IMR-90 (cell line): ENCODE data around the gene ACSF2. TPM values are rescaled to one million over a fixed set of nuclear protein-coding genes. Genes with fewer than 3 reads are reported as not detected.

ENCODE experiments used
- ATAC-seq: fragments of 200-7000 bp; cut with Tn5 transposase; 2 replicates; pipeline ENCODE4 v1.9.1; 2020; ENCODE audit warnings: low read depth, mild to moderate bottlenecking, moderate library complexity
- BruUV-seq: library from RNA; stranded (reverse); fragments of 400-500 nt; replicated peaks from 2 replicates; lab custom pipeline; 2021; lab: Mats Ljungman, UMichigan
- CTCF ChIA-PET: fragments of 300-600 bp; formaldehyde crosslinking; extraction: SDS; loops from one replicate; lab custom pipeline; 2021; ENCODE audit warnings: antibody characterized with exemption; lab: Yijun Ruan, JAX
- POLR2A ChIA-PET: fragments of 300-600 bp; sonication (Branson Sonifier 250); formaldehyde crosslinking; loops from one replicate; lab custom pipeline; 2022; ENCODE audit warnings: antibody characterized with exemption; ENCODE audit not compliant: unreplicated experiment; lab: Charles Lee
- DNase-seq: peaks from one replicate; pipeline ENCODE4 v3.0.0; 2013
- H2AFZ ChIP-seq: replicated peaks from 2 replicates; pipeline ENCODE3; 2013; ENCODE audit warnings: low read length, mild to moderate bottlenecking; ENCODE audit not compliant: poor library complexity
- H2AK5ac ChIP-seq: 2 replicates; pipeline ENCODE4 v1.6.1; 2013; ENCODE audit warnings: low read depth, low read length, inconsistent platforms
- H2AK9ac ChIP-seq: replicated peaks from 2 replicates; pipeline ENCODE3; 2013; ENCODE audit warnings: mild to moderate bottlenecking, low read depth, low read length, moderate library complexity; ENCODE audit not compliant: poor library complexity
- H2BK120ac ChIP-seq: 2 replicates; pipeline ENCODE4 v1.6.1; 2013; ENCODE audit warnings: low read depth, low read length, inconsistent platforms
- H2BK15ac ChIP-seq: 3 replicates; pipeline ENCODE4 v1.6.1; 2013; ENCODE audit warnings: low read depth, low read length, inconsistent platforms
- H2BK20ac ChIP-seq: 2 replicates; pipeline ENCODE4 v1.6.1; 2013; ENCODE audit warnings: low read depth, mild to moderate bottlenecking, inconsistent platforms, low read length, moderate library complexity
- H2BK5ac ChIP-seq: 2 replicates; pipeline ENCODE4 v1.6.1; 2013; ENCODE audit warnings: mild to moderate bottlenecking, low read depth, low read length, inconsistent platforms; ENCODE audit not compliant: poor library complexity, severe bottlenecking
- H3K14ac ChIP-seq: replicated peaks from 2 replicates; pipeline ENCODE4 v1.6.1; 2013; ENCODE audit warnings: low read depth, low read length, inconsistent platforms
- H3K18ac ChIP-seq: 2 replicates; pipeline ENCODE4 v1.6.1; 2013; ENCODE audit warnings: low read depth, low read length, control low read depth
- H3K23ac ChIP-seq: 2 replicates; pipeline ENCODE4 v1.6.1; 2013; ENCODE audit warnings: low read depth, low read length, inconsistent platforms
- H3K27ac ChIP-seq: 2 replicates; pipeline ENCODE4 v1.5.1; 2013; ENCODE audit warnings: mild to moderate bottlenecking, control low read depth, low read length; ENCODE audit not compliant: insufficient read depth
- H3K27me3 ChIP-seq: 2 replicates; pipeline ENCODE4 v1.6.1; 2013; ENCODE audit warnings: low read length; ENCODE audit not compliant: control insufficient read depth, insufficient read depth
- H3K36me3 ChIP-seq: 2 replicates; pipeline ENCODE4 v1.6.1; 2013; ENCODE audit warnings: low read length, mixed read lengths; ENCODE audit not compliant: control insufficient read depth, insufficient read depth
- H3K4ac ChIP-seq: 2 replicates; pipeline ENCODE4 v1.6.1; 2013; ENCODE audit warnings: low read depth, low read length, inconsistent platforms
- H3K4me1 ChIP-seq: 2 replicates; pipeline ENCODE4 v1.6.1; 2013; ENCODE audit warnings: low read length, mixed read lengths; ENCODE audit not compliant: control insufficient read depth, insufficient read depth
- H3K4me2 ChIP-seq: 2 replicates; pipeline ENCODE4 v1.6.1; 2013; ENCODE audit warnings: low read depth, mild to moderate bottlenecking, control low read depth, low read length, moderate library complexity
- H3K4me3 ChIP-seq: 2 replicates; pipeline ENCODE4 v1.5.1; 2013; ENCODE audit warnings: low read depth, mild to moderate bottlenecking, control low read depth, low read length, moderate library complexity; ENCODE audit not compliant: insufficient read depth
- H3K56ac ChIP-seq: 2 replicates; pipeline ENCODE4 v1.6.1; 2013; ENCODE audit warnings: low read length, inconsistent platforms; ENCODE audit not compliant: insufficient read depth; ENCODE audit errors: extremely low read depth
- H3K79me1 ChIP-seq, 2 experiments: 2 replicates each; pipeline ENCODE4 v1.6.1; 2013; ENCODE audit warnings: low read length in 2 of 2, inconsistent platforms in 1 of 2, low read depth in 1 of 2
- H3K9ac ChIP-seq: 2 replicates; pipeline ENCODE4 v1.6.1; 2013; ENCODE audit warnings: low read depth, low read length, control low read depth
- H3K9me1 ChIP-seq: 2 replicates; pipeline ENCODE4 v1.6.1; 2013; ENCODE audit warnings: low read length, inconsistent platforms; ENCODE audit not compliant: insufficient read depth
- H3K9me3 ChIP-seq: 2 replicates; pipeline ENCODE4 v1.6.1; 2013; ENCODE audit warnings: low read length; ENCODE audit not compliant: control insufficient read depth, insufficient read depth
- H4K20me1 ChIP-seq: 2 replicates; pipeline ENCODE4 v1.6.1; 2013; ENCODE audit warnings: low read length, inconsistent platforms; ENCODE audit not compliant: insufficient read depth
- H4K5ac ChIP-seq: 2 replicates; pipeline ENCODE4 v1.6.1; 2013; ENCODE audit warnings: mild to moderate bottlenecking, low read depth, low read length, control low read depth
- H4K8ac ChIP-seq, 2 experiments: 2 replicates each; pipeline ENCODE4 v1.6.1; 2013; ENCODE audit warnings: low read depth in 2 of 2, low read length in 2 of 2, control low read depth in 1 of 2, inconsistent platforms in 1 of 2
- H4K91ac ChIP-seq: 2 replicates; pipeline ENCODE4 v1.6.1; 2013; ENCODE audit warnings: low read depth, low read length, inconsistent platforms; ENCODE audit not compliant: insufficient read depth
- BHLHE40 ChIP-seq: fragments of 150-350 bp; IDR thresholded peaks from 2 replicates; pipeline ENCODE4 v1.6.1; 2016; ENCODE audit warnings: mild to moderate bottlenecking, low read depth, low read length
- CEBPB ChIP-seq: IDR thresholded peaks from 2 replicates; pipeline ENCODE4 v1.6.1; 2012; ENCODE audit warnings: low read depth, low read length, improper control_type of control experiment
- CHD1 ChIP-seq: IDR thresholded peaks from 2 replicates; pipeline ENCODE4 v1.6.1; 2012; ENCODE audit warnings: low read depth, low read length, improper control_type of control experiment
- ELK1 ChIP-seq: fragments of 150-350 bp; IDR thresholded peaks from 2 replicates; pipeline ENCODE4 v1.6.1; 2016; ENCODE audit warnings: low read depth, mild to moderate bottlenecking, low read length, moderate library complexity, borderline replicate concordance
- FOS ChIP-seq: fragments of 150-350 bp; IDR thresholded peaks from 2 replicates; pipeline ENCODE4 v1.6.1; 2016; ENCODE audit warnings: low read depth, low read length
- MAFK ChIP-seq: IDR thresholded peaks from 2 replicates; pipeline ENCODE4 v1.6.1; 2012; ENCODE audit warnings: low read depth, low read length, improper control_type of control experiment
- MAZ ChIP-seq: IDR thresholded peaks from 2 replicates; pipeline ENCODE4 v1.6.1; 2012; ENCODE audit warnings: low read depth, mild to moderate bottlenecking, low read length, improper control_type of control experiment, moderate library complexity, borderline replicate concordance
- MXI1 ChIP-seq: IDR thresholded peaks from 2 replicates; pipeline ENCODE4 v1.6.1; 2012; ENCODE audit warnings: low read depth, mild to moderate bottlenecking, low read length, moderate library complexity, borderline replicate concordance
- NFE2L2 ChIP-seq: fragments of 150-350 bp; IDR thresholded peaks from 2 replicates; pipeline ENCODE4 v1.6.1; 2016; ENCODE audit warnings: low read depth, mild to moderate bottlenecking, low read length
- POLR2A ChIP-seq: IDR thresholded peaks from 2 replicates; pipeline ENCODE4 v1.6.1; 2012; ENCODE audit warnings: mild to moderate bottlenecking, low read depth, low read length
- RAD21 ChIP-seq: IDR thresholded peaks from 2 replicates; pipeline ENCODE4 v1.6.1; 2012; ENCODE audit warnings: low read length, improper control_type of control experiment
- RCOR1 ChIP-seq: IDR thresholded peaks from 2 replicates; pipeline ENCODE4 v1.6.1; 2012; ENCODE audit warnings: mild to moderate bottlenecking, low read length, improper control_type of control experiment; ENCODE audit not compliant: insufficient replicate concordance
- RFX5 ChIP-seq: IDR thresholded peaks from 2 replicates; pipeline ENCODE4 v1.8.0; 2012; ENCODE audit warnings: low read depth, mild to moderate bottlenecking, low read length, moderate library complexity
- USF2 ChIP-seq: fragments of 150-350 bp; IDR thresholded peaks from 2 replicates; pipeline ENCODE4 v1.6.1; 2017; ENCODE audit warnings: mild to moderate bottlenecking, antibody characterized with exemption, low read length, low read depth
- WGBS, 2 experiments: methylation state at CpG; one replicate each; pipeline versions ENCODE4 v1.1.5 to v1.1.7; 2013; ENCODE audit warnings: missing lambda C conversion rate in 2 of 2; ENCODE audit not compliant: insufficient read length in 1 of 2; ENCODE audit errors: extremely low coverage in 2 of 2; 5-methylcytosine and 5-hydroxymethylcytosine counted together
- dilution Hi-C: fragments of 300-500 bp; cut with HindIII; formaldehyde crosslinking; loops from one replicate; pipeline ENCODE4 v1.14.3; 2018; ENCODE audit warnings: low sequenced_read_pairs; ENCODE audit not compliant: unreplicated experiment
- in situ Hi-C: fragments of 300-500 bp; cut with MboI; formaldehyde crosslinking; loops from 3 replicates; pipeline ENCODE4 v1.14.3; 2019; ENCODE audit warnings: low sequenced_read_pairs, inconsistent platforms, mixed read lengths
- intact Hi-C: fragments of 100-400 bp; cut with micrococcal nuclease; formaldehyde crosslinking; loops from 2 replicates; pipeline ENCODE4 v1.10.0; 2022
- polyA plus RNA-seq, 3 experiments: library from polyadenylated mRNA; depleted of rRNA; stranded (reverse); fragments of >200 nt; gene quantifications; 2 replicates each; pipeline ENCODE4 v1.2.3, GENCODE V29; 2012; ENCODE audit warnings: low replicate concordance in 1 of 3
- total RNA-seq: library from RNA; depleted of rRNA; stranded (reverse); fragments of >200 nt; gene quantifications from 2 replicates; pipeline ENCODE4 v1.2.3, GENCODE V29; 2012
- TF ChIP-seq, protein P1 (sequence below): conservative IDR thresholded peaks from 2 replicates; pipeline ENCODE4 v1.5.1; 2012; ENCODE audit warnings: mild to moderate bottlenecking, low read depth, low read length, improper control_type of control experiment

Gene ACSF2
- total and polyA plus RNA-seq, 2 of the 4 experiments (the other 2 are of a cell fraction) = 18.5 to 27.2 TPM

DNA sequence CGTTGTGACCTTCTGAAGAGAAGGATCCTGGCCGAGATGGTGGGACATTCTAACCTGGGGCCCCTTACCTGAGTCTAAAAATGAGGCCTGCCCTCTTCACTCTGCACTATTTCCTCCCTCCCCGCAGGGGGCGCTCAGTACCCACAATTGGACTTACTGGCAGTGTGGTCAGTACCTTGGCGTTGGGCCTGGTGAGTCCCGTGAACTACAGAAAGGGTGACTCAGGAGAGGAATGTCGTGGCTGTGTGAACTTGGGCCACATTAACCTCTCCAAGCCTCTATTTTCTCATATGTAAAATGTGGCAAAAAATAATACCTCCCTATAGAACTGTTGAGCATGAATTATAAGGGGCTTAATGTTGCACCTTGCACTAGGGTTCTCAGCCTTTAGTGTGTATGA is 56.5 kb downstream of the ACSF2 start:
- Histone ChIP-seq H3K56ac (no peak overlapping the region), H3K9me3 (no peaks in the 10 kb centered on the region), H3K4me1 (peaks cover 4% of the 10 kb centered on the region), H3K27me3 (no peaks in the 10 kb centered on the region), H2AFZ (peak overlapping the region; percentile 2), H4K91ac (peak overlapping the region; percentile 15; the same call in 1 of the 2 replicates), H4K8ac (peak overlapping the region in 1 of 2 experiments; percentile 51; a peak in 1 of 4 replicates), H2BK5ac (peak overlapping the region; percentile 11), H3K9me1 (peaks cover 7% of the 10 kb centered on the region; the same call in 1 of the 2 replicates), H3K36me3 (peaks cover 18% of the 10 kb centered on the region), H4K5ac (no peak overlapping the region), H2BK120ac (peak overlapping the region; percentile 36; the same call in 1 of the 2 replicates), H2AK5ac (no peak overlapping the region; the same call in 1 of the 2 replicates), H2BK20ac (no peak overlapping the region), H3K23ac (no peak overlapping the region), H3K27ac (no peak overlapping the region; the same call in 1 of the 2 replicates), H3K4me2 (no peak overlapping the region), H4K20me1 (peaks cover 8% of the 10 kb centered on the region; the same call in 1 of the 2 replicates), H3K4me3 (no peak overlapping the region), H3K18ac (no peak overlapping the region), H3K4ac (peak overlapping the region; percentile 53; the same call in 1 of the 2 replicates), H3K9ac (no peak overlapping the region), H2BK15ac (no peak overlapping the region), H3K14ac (no peak overlapping the region), H2AK9ac (no peak overlapping the region), H3K79me1 (peaks cover 11 to 32% of the 10 kb centered on the region in 2 experiments; a peak in 3 of 4 replicates)
- dilution Hi-C loops = no loop called here
- no CpG with 5 or more reads among the region's 7 CpGs for WGBS, 2 experiments
- POLR2A ChIA-PET = interaction anchor here (0.6 kb wide), 1 partner anchor 27 kb away, joined by 4 read pairs; no protein-coding TSS in a partner anchor
- intact Hi-C loops = loop anchor here (1.0 to 5.0 kb wide), 5 partner anchors 60 to 360 kb away; partner anchors contain the start of gene SPATA20
- DNase-seq (peak; percentile 98), ATAC-seq (peak; percentile 55)
- BruUV-seq = no TSS peak
- CTCF ChIA-PET = interaction anchor here (0.6 to 1.0 kb wide), 3 partner anchors 19 to 212 kb away, joined by 3 read pairs; no protein-coding TSS in a partner anchor
- in situ Hi-C loops = loop anchor here (10.0 kb wide), 1 partner anchor 212 kb away; no protein-coding TSS in a partner anchor
- TF ChIP-seq POLR2A (no peak; the same call in 1 of the 2 replicates), CEBPB (no peak), RFX5 (no peak), RCOR1 (no peak), ELK1 (no peak), MAFK (no peak), RAD21 (peak; percentile 94), MXI1 (no peak), USF2 (0 out of 2 replicates have a peak, but pooled peaks have one; percentile 30), CHD1 (no peak), FOS (peak; percentile 79), BHLHE40 (peak; percentile 97), NFE2L2 (no peak), MAZ (0 out of 2 replicates have a peak, but pooled peaks have one; percentile 51)
- TF ChIP-seq, protein P1, sequence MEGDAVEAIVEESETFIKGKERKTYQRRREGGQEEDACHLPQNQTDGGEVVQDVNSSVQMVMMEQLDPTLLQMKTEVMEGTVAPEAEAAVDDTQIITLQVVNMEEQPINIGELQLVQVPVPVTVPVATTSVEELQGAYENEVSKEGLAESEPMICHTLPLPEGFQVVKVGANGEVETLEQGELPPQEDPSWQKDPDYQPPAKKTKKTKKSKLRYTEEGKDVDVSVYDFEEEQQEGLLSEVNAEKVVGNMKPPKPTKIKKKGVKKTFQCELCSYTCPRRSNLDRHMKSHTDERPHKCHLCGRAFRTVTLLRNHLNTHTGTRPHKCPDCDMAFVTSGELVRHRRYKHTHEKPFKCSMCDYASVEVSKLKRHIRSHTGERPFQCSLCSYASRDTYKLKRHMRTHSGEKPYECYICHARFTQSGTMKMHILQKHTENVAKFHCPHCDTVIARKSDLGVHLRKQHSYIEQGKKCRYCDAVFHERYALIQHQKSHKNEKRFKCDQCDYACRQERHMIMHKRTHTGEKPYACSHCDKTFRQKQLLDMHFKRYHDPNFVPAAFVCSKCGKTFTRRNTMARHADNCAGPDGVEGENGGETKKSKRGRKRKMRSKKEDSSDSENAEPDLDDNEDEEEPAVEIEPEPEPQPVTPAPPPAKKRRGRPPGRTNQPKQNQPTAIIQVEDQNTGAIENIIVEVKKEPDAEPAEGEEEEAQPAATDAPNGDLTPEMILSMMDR = peak; percentile 97
